Right ventricle myocardium superior (tissue), 1 donor: ENCODE measurements around the gene DLX3. TPM values are rescaled to one million over a fixed set of nuclear protein-coding genes. Genes with fewer than 3 reads are reported as not detected.
"Not testable (repeated sequence)": the region's sequence is repeated elsewhere in the genome, so short reads cannot be mapped to it uniquely, and the experiment has no call there.

ENCODE experiments used
- ATAC-seq: fragments of 200-7000 bp; cut with Tn5 transposase; one replicate; pipeline ENCODE4 v1.9.1; 2020; ENCODE audit warnings: mild to moderate bottlenecking; ENCODE audit not compliant: poor library complexity
- DNase-seq: peaks from one replicate; pipeline ENCODE4 v3.0.0-alpha.2; 2020
- intact Hi-C: fragments of 100-400 bp; cut with DNase I; formaldehyde crosslinking; loops from one replicate; pipeline ENCODE4 v1.11.2; 2022
- long read RNA-seq: library from polyadenylated mRNA; unstranded; transcript quantifications from one replicate; pipeline ENCODE4 v2.0.0, GENCODE V29; 2021
- total RNA-seq: library from RNA; stranded (reverse); fragmentation: NEBNext Ultra II Directional; extraction: Animal tissue kit (Norgen Biotek cat#: 25700); gene quantifications from one replicate; pipeline ENCODE4 v1.2.1, GENCODE V29; 2021
- donor health status: DM: no; HTN: yes; CAD: no; lungs with severe emphysema.

The DLX3 gene
- total RNA-seq: not detected
- long read RNA-seq: 0 reads

DNA sequence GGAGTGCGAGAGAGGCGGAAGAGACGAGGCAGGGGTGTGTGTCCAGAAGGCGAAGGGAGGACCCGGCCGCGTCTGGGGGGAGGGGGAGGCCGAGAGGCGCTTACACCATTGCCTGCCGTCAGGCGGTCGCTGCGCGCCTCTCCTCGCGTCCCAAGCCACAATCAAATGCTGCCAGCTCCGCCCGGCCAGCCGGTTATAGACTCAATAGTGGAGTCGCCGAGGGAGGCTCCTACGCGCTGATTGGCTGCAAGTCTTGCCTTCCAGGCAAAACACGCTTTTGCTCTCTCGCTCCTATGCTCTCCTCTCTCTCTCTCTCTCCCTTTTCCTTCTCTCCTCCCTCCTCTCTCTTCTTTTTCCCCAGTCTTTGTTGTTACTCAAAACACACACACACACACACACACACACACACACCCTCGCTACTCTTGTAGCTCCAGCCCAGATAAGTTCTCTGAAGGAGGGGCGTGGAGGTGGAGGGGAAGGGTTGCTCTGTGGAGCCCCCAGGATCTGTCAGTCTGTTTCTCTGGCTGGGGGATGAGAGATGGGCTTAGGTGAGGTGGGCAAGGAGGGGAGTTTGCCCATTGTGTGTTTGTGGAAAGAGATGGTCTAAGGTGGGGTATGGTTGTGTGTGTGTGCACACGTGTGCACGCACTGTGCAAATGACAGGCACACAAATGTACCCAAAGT is at the start of gene DLX3:
Gene DLX3, minus strand, starts transcription at position 170 of the 684 bp plus-strand sequence. CDS start 226 bp downstream, outside the sequence.
- DNase-seq: peak; percentile 84
- ATAC-seq: peak; percentile 67
- intact Hi-C loops: loop anchor here (5.0 to 10.0 kb wide), 2 partner anchors 113 to 290 kb away; partner anchors contain the start of gene SLC35B1

- intact Hi-C loops: no loop called here
- ATAC-seq: no peak
- DNase-seq: no peak
Measured at GRCh38 chr17:50044483-50044882, 49.5 kb upstream of the DLX3 start.

DNA sequence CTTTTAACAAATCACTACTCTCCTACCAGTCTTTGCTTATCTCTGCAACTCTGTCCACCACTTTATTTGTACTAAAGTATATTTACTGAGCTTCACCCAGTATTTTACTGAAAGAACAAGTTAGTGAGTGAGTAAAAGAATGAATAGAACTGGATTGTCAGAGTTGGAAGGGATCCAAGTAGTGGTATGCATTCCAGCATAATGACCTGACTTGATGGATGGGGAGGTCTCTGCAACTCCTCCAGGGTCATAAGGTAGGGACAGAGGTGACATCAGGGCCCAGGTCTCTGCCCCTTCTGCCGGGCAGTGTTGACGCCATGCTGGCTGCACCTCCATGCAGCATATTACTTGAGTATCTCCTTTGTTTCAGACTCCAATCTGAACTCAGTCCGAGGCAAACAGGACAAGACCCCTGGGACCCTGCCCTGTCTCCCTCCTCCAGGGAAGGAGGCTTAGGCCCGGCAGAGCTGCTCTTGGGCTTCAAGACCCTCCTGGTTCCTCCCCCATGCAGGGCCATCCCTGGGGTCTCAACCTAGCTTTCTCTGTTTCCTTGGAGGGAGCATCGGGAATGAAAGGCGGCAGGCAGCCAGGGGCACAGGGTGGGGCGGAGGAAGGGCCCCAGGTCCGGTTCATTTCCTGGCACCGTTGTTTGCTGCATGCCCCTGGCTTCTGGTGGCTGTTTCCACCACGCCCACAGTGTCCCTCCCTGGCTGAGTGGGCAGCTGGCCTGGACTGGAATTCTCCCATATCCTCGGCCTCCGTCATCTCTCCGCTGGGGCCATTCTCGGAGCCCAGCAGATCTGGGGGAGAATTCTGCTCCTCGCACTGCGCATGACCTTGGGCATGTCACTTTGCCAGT is 48.5 kb upstream of the DLX3 start:
- intact Hi-C loops: no loop called here
- DNase-seq: peak; percentile 57
- peak; percentile 39 for ATAC-seq

- intact Hi-C loops: no loop called here
- ATAC-seq (no peak), DNase-seq (no peak)
Measured at GRCh38 chr17:50042211-50042610, 47.2 kb upstream of the DLX3 start.

DNA sequence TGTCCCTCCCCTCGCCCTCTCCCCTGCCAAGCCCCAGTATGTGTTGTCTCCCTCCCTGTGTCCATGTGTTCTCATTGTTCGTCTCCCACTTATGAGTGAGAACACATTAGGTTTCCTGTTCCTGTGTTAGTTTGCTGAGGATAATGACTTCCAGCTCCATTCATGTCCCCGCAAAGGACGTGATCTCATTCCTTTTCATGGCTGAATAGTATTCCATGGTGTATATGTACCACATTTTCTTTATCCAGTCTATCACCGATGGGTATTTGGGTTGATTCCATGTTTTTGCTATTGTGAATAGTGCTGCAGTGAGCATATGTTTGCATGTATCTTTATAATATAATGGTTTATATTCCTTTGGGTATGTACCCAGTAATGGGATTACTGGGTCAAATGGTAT is 45.5 kb upstream of the DLX3 start:
- DNase-seq, intact Hi-C loops, ATAC-seq: not testable (repeated sequence)

GRCh38 chr17:50039058-50039457 is 44.0 kb upstream of the DLX3 start:
- no peak for ATAC-seq
- intact Hi-C loops: no loop called here

DNA sequence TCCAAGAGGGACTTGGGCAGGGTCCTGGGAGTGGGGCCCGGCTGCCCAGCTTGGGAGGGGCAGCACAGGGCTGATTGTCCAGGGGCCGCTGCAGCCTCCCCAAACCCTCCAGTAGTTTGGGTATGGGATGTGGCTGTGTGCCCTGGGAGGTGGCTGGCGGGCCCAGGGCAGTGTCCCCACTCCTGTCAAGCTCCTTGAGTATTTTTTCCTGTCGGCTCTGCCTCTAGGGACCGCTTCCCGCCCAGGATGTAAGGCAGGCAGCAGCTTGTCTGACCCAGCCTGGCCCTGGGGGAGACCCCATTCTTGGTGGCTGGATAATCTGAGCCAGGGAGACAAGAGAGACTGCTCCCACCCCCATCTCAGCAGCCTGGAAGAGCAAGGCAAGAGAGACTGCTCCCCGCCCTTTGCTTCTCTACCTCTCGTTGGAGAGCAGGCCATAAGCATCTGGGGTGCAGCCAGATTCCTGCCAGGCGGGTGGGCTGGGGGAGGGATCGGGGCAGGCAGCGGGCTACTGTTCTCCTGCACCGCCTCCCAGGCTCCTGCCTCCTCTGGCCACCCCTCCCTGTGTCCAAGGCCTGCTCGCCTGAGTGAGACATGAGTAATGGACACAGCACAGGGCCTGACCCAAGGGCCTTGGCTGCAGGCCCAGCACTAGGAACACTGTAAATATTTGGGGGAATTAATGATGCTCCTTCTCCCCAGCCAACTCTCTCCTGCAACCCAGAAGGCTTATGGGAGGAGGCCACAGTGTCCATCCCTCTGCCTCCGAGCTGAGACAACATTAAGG is 42.5 kb upstream of the DLX3 start:
- ATAC-seq: peak; percentile 55
- peak; percentile 57 for DNase-seq
- intact Hi-C loops: no loop called here

More at GRCh38 chr17:50039058-50039457, 44.0 kb upstream of the DLX3 start:
- DNase-seq: no peak

GRCh38 chr17:50036455-50037261 is 41.6 kb upstream of the DLX3 start:
- DNase-seq (no peak), ATAC-seq (no peak)
- intact Hi-C loops: no loop called here

DNA sequence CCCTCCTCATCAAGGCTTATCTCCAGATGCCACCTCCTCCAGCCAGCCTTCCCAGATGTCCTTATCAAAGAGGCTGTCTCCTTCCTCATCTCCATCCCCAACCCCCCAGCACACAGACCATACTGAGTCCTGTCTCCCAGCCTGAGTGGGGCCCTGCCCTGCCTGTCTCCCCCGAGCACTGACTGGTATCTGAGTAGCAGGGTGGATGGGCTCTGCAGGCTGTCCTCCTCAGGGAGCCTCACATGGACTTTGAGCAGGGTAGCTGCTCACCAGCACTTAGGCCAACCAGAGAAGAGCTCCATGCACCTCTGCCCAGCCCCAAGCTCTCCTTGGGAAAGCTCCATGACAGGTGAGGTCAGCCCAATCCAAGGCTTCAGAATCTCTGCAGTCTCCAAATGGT is 40.9 kb upstream of the DLX3 start:
- DNase-seq (no peak), ATAC-seq (no peak)
- intact Hi-C loops: no loop called here

- intact Hi-C loops: no loop called here
- DNase-seq (no peak), ATAC-seq (no peak)
Measured at GRCh38 chr17:50035421-50035879, 40.4 kb upstream of the DLX3 start.

DNA sequence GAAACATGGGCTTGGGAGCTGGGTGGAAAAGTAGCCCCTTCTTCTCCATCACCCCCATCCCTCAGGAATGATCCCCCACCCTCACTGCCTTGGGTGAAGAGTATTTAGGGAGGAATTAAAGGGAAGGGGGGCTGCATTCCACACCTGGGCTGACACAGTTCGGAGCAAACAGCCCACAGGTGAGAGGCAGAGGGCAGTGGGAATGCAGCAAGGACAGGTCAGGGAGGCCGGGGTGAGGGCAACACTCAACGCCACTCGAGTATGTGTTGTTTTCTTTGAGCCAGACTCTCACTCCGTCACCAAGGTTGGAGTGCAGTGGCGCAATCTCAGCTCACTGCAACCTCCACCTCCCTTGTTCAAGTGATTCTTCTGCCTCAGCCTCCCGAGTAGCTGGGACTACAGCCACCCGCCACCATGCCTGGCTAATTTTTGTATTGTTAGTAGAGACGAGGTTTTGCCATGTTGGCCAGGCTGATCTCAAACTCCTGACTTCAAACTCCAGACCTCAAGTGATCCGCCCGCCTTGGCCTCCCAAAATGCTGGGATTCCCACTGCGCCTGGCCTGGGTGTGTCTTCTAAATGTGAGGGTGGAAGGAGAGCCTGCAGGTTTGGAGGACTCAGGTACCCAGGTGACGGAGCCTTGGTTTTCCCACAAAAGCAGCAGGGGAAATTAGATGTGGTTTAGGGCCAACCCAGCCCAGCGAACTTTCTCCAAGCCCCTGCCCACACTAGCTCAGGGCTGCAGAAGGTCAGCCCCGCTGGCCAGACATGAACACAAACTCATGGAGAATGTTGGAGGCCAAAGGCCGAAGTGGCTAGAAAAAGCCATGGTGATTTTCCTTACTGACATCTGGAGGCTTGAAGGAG is 39.7 kb upstream of the DLX3 start:
- no peak for DNase-seq
- intact Hi-C loops: no loop called here
- no peak for ATAC-seq

- DNase-seq: no peak
- ATAC-seq: no peak
- intact Hi-C loops: no loop called here
Measured at GRCh38 chr17:50033316-50033715, 38.3 kb upstream of the DLX3 start.

- ATAC-seq: no peak
- no peak for DNase-seq
- intact Hi-C loops: loop anchor here (10.0 kb wide), 1 partner anchor 266 kb away; no protein-coding TSS in a partner anchor
Measured at GRCh38 chr17:50029185-50029584, 34.2 kb upstream of the DLX3 start.

DNA sequence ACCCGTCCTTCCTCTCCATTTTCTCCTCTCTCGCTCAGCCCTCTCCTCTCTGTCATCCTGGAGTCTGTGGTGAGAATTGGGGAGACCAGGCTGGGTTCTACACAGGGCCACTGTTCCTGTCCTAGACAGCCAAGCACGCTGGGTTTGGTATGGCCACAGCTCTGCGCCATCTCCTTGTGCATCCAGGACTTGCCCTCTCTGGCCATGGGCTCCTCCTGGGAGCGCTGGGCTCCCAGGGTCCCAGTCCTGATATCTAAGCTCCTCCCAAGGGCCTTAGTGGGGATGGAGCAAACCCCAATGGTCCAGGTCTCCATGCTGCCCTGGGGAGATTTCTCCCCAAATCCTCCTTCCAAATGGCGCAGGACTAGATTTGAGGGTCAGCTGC is 33.7 kb upstream of the DLX3 start:
- ATAC-seq (no peak), DNase-seq (no peak)
- intact Hi-C loops: loop anchor here (10.0 kb wide), 1 partner anchor 266 kb away; no protein-coding TSS in a partner anchor

DNA sequence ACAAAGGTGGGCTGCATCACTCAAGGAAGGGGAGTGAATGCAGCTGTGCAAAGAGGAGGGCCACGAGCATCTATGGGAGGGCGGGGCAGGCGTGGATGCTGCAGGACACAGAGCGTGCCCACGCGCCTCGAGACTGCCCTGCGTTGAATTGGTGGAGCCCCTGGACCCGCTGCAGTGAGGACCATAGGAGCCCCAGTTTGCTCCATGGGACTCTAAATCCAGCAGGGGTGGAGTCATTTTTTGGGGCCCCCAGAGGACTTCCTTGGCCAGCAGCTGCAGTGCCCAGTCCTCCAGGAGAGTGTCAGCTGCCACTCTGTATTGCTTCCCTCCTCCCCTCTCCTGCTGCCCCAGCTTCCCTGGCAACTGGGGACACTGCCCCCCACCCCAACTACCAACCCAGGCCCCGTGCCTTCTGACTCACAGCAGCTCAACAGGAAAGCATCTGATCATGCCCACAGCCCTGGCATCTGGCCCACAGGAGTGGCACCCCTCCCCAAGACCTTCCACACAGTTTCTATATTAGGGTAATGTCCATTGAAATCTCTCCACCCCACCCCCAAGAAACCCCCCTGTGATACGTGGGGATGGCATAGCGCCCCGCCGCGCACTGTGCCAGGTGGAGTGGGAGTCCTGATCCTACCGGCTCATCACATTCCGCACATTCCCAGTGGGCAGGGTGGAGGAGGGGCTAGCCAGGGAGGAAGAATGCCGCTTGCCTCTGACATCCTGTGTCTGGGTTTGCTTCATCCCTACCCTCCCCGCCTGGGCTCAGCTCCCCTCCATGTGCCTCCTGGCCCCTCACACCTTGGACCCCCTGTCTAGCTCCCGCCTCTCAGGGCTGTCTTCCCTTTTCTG is 33.1 kb upstream of the DLX3 start:
- ATAC-seq: no peak
- intact Hi-C loops: loop anchor here (2.0 to 10.0 kb wide), 2 partner anchors 59 to 267 kb away; no protein-coding TSS in a partner anchor
- DNase-seq: no peak

DNA sequence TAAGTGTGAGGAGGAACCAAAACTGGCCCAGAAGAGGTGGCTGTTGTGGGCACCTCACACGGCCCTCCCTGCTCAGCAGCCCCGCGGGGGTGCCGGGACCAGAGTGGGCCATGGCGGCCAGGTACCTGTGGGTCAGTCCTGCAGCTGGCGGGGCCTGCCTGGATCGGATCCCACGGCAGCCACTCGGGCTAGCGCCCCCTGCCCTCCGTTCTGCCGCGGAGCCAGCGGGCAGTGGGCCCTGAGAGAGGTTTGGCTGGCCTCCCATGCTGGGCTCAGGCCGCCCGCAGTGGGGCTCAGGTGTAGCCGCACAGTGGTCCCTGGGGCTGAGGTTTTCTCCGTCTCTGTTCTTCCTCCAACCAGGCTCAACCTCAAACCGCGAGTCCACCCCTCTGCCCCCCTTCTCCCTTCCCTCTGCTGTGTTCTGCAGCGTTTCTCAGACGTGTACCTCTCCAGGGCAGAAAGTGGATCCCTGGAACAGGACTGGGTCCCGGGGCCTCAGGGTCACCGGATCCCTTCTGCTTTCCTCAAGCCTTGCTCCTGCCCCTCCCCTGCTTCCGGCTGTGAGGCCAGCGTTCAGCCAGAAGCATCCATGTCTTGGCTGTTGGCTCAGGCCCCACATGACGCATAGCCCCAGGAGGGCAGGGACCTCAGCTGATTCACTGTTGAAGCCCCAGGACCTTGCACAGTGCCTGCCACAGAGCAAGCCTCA is 32.3 kb upstream of the DLX3 start:
- intact Hi-C loops: loop anchor here (2.0 to 10.0 kb wide), 2 partner anchors 59 to 267 kb away; no protein-coding TSS in a partner anchor
- peak; percentile 71 for DNase-seq
- ATAC-seq: peak; percentile 57
